Fibroblast of skin of scalp (primary cell): ENCODE results near the gene SYF2.
"Not testable (repeated sequence)": the region's sequence is repeated elsewhere in the genome, so short reads cannot be mapped to it uniquely, and the experiment has no call there.

Source experiments
- DNase-seq: peaks from one replicate; pipeline ENCODE4 v3.0.0-alpha.2; 2013

SYF2 gene

DNA sequence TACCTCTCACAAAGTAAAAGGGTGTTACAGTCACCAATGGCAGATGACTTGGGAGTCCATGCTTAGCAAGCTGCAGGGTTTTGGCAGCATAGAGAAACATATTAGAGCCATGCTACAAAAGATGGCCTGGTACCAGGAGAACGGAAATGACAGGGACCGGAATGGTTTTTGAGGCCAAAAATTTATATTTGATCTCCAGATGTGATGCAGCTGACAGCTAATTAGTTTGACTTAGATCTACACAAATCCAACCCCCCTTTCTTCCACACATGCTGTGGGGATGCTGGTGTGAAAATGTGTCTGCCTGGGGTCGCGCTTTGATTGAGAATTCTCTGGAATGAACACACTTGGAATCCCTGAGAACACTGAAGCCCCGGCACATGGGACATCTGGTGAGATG is 26.5 kb downstream of the SYF2 start:
- no peak for DNase-seq

DNA sequence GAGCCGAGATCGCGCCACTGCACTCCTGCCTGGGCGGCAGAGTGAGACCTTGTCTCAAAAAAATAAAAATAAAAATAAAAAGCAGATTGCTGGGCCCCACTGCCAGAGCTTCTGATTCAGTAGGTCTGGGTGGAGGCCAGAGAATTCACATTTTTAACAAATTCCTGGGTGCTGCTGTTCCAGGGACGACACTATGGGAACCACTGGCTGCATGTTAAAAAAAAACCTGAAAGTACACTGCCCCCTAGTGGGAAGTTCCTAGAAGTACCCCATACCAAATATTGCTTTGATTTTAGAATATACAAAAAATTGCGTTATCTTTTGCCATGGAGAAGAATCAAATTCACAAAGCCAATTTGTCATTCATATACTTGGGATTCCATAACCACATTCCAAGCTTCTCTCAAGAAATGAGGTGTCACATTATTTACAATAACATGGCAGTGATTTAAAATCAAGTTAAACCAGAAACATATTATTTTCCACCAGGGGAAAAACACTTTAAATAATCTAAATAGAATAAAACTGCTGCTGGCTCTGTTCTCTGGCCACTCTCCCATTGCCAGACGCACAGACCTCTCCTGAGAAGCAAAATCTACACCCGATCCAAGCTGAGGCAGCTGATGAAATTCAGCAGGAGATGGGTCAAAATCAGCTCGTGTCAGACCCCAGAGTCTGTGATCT is 27.4 kb downstream of the SYF2 start:
- peak; percentile 89 for DNase-seq

DNA sequence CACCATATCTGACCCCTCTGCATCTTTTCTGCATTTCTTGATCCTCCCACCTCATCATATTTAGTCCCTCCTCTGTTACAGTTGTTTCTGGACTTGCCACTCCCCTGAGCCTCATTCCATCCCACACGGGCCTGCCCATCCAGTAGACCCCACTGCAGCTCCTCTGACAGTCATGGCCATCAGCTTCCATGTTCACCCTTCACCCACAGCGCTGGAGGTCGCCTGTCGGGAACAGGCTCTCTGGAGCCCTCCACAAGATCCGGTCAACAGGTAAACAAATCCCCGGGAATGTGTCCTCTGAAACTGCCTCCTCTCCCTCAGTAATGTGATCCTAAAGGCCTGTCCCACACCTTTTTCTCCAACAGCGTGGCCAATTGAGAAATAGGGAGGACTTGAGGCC is 31.3 kb downstream of the SYF2 start:
- no peak for DNase-seq

DNA sequence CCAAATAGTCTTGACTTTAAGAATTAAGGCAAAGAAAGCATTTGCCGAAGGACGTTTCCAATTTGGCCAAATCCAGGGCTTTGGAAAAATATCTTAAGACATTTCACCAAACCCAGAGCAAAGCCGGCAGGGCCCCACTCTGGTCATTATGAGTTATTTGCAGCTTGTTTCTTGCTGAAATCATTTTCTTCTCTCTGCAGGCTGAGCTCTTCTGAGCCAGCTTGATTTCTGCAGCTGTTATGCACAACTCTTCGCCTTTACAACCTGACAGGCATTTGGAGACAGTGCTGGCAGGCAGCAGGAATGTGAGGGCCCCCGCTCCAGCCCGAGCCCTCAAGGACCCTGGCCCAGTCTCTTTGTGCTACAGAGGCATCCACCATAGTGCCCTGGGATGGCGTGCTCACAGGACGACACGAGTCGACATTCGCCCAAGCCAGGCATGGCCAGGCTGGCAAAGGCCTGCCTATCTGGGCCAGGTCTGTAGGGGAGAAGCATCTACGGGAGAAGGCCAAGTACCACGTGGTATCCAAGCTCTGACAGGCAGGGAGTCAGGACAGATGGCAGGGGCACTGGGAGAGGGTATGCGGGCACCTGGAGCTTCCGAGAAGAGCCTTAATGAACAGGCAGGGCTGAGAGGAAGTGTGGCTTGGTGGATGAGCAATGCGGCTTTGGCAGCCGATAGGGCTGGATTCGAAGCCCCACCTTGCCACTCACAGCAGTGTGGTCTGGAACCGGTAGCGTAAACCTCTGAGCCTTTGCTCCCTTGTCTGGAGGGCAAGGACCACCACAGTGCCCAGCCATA is 32.3 kb downstream of the SYF2 start:
- no peak for DNase-seq

DNA sequence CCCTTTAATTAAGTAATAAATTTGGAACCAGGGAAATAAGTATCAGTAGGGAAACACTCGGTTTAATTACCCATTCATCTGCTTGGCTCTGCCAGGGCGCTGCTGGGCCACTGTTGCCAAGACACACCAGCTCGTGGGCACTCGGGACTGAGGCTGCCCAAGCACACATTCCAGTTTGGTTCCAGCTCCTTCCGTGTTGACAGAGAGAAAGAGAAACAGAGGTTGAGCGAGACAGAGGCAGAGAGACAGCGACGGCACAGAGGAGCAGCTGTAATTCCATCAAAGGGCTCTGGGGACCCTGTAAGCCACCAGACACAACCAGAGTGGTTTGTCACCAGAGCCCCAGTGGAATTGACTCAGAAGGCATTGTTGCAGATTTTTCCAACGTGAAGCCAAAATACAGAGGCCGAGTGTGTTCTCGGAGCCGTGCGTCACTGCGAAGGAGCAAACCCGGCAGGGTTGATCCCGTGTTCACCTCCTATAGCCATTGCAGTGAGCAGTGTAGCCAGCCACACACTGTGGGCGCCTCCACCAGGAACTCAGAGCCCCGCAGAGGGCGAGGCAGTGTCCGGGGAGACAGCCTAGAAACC is 33.5 kb downstream of the SYF2 start:
- DNase-seq: peak; percentile 78

DNA sequence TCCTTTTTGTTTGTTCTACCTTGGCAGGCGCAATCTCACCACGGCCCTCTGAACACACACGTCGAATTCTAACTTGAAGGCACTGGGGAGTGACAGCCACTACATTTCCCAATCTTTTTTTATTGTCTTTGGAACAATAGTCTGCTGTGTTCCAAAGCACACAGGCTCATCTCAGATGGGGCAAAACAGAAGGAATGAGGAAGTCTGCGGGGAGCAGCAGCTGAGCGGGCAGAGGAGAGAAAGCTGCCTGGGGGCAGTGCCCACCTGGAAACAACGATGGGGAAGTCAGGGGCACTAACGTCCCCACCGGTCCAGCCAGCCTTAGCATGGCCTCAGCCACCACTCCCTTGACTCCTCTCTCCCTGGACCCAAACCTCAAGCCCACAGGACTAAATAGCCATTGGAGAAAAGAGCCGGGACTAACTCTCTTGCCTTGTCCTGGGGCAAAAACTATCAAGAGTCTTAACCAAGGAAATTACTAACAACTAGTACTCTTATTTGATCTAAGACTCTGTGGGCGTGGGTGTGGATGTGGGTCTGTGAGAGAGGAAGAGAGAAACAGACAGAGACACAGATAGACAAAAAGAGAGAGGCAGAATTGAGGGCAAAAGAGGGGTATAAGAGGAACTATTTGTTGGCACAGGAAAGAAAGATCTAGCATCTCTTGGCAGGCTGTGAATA is 34.2 kb downstream of the SYF2 start:
- no peak for DNase-seq

DNA sequence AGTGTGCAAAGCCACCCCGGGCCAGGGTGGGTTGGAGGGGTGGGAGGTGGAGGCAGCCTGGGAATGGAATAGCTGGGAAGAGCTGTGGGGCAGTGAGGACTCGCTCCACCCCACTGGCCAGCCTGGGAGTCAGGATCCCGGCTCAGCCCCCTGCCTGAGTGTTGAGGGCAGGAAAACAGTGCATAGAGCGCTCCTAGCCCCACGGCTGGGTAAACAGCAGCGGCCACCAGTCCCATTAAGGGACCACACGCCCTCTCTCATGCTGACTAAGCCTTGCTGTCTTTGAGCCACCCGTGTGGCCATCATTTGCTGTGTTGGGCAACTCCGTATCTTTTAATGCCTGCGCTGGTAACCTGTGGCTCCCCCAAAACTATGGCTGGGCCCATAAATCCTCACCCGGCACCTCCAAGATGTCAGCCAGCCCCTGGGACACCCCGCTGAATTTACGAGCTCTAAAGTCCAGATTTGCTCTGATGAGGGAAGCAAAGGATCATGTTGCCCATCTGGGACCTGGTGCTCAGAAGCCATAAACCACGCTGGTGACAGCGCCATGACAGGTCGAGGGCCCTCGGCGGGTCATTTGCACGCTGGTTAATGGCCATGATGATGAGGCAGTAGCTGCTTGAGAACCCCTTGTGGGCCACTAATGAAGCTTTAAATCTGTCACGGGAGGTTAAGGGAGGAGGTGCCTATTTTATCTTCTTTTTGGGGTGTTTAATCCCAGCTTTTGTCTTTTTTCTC is 34.9 kb downstream of the SYF2 start:
- no peak for DNase-seq

DNA sequence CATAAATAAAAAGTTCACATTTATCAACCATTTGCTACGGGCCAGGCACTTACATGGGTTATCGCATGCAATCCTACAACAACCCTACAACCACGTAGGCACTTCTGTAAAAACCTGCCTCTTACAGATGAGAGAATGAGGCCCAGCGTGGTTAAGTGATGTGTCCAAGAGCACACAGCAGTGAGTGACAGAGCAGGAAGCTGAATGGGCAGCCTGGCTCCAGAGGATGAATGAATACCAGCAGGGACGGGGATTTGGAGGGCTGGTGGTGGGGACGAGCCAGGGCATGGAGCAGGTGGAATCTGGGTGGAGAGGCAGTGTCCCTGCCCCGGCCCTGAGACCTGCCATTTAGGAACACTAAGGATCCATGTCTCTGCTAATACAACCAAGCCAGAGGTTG is 35.5 kb downstream of the SYF2 start:
- DNase-seq: no peak

DNA sequence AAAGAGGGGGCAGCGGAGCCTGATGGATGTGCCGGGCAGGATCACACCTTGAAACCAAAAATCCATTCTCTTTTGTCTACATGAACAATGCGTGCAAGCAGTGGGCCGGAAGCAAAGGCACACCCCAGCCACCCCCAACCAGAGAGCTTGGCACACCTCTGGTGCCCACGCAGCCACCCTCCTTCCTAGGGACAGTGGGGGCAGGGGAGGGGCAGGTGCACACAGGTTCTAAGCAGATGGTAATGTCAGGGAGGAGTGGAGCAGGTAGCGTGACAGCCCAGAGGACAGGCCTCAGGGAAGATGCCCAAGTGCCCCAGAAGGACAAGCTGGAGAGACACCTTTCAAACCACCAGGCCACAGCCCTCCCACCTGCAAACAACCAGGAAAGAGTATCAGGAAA is 36.5 kb downstream of the SYF2 start:
- DNase-seq: no peak

DNA sequence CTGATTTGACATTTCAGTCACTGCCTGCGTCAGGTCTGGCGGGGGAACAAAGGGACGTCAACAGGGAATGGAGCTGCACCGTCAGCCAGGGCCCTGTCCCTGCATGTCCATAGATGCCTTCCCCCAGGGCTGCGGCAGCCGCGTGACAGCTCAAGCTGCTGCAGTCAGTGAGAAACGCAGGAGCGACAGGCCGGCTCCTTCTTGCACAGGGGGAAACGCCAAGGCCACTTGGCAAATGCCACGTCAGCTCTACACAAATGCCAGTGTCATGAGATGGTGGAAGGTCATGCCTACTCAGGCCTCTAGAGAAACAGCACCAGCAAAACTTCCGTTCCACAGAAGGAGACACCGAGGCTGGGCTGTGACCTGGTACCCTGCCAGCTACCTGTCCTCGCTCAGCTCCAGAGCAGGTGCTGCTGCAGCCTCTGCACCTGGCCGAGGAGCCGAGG is 37.7 kb downstream of the SYF2 start:
- DNase-seq: no peak

DNA sequence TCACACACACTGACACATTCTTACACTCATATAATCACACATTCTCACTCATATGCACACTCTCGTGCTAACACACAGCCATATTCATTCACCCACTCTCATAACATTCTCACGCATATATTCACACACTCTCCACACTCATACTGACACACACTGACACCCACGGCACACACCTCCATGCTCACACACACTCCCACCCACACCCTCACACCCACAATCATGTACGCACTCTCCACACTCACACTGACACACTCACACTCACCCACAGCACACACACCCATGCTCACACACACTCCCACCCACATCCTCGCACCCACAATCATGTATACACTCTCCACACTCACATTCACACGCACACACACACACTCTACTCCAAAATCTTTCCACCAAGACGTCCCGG is 38.2 kb downstream of the SYF2 start:
- no peak for DNase-seq

DNA sequence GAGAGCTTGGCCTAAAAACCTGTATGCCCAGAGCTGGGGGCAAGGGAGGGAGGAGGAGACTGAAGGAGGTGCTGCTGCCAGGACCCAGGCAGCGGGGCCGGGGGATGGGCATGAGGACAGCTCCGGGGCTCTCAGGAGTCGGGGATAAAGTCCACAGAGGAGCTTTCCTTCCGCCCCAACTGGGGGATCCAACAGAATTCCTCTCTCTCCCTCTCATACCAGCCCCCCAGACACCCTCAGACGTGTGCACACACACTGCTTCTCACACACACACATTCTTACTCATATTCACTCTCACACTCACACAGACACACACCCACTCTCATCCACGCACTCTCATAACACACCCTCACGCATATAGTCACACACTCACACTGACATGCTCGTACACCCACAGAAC is 39.1 kb downstream of the SYF2 start:
- DNase-seq: no peak

DNA sequence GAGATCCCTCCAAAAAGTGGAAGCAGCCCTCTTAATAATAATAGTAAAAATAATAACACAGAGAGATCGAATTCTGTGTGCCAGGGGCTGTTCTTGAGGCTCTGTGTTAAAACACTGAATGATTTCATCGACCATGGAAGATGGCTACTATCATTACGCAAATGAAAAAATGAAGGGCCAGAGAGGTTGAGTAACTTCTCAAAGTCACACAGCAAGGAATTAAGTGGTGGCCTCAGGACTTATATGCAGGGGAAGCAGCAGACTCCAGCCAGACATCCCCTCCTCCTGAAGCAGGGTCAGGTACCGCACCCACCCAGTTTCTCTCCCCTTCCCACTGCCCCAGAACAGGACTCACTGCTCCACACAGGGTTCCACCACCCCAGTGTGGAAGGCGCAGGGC is 40.1 kb downstream of the SYF2 start:
- no peak for DNase-seq

DNA sequence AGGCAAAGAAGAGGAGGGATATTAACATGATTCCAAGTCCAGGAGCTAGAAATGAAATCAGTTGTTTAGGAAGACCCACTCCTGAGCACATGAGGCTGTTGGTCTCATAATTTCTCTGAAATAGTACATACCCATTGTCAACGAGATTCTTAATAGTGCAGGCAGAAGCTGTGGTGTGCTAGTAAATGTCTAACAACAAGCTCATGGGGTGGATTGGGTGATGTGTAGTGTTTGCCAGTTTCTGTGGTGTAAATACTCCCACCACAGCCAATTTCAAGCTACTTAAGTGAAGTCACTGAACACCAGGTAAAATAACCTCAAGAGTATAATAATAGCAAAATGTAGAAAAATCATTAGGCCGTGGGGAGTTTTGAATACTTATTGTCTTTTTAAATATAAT is 42.0 kb downstream of the SYF2 start:
- DNase-seq: no peak

DNA sequence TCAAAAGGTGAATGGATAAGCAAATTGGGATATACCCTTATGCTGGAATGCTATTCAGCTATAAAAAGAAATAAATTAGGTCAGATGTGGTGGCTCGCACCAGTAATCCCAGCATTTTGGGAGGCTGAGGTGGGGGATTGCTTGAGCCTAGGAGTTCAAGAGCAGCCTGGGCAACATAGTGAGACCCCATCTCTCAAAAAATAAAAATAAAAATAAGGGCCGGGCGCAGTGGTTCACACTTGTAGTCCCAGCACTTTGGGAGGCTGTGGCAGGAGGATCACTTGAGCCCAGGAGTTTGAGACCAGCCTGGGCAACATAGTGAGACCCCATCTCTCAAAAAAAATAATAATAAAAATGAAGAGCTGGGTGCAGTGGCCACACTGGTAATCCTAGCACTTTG is 44.4 kb downstream of the SYF2 start:
- not testable (repeated sequence) for DNase-seq

DNA sequence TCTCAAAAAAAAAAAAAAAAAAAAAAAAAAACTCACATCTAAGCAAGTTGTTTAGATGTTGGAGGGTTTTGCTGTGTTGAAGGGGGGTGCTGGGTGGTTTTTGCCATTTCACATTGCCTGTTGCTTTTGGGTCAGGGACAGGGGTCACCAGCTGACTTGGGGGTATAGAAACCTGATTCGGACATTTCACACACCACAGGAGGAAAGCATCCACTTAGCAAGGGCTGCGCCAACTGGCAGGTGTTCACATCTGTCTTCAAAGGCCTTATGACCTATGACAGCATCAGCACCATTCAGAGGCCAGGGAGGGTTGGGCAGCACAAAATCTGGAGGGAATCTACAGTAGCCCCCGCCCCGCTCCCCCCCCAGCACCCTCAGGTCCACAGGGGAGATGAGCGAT is 45.2 kb downstream of the SYF2 start:
- DNase-seq: no peak

DNA sequence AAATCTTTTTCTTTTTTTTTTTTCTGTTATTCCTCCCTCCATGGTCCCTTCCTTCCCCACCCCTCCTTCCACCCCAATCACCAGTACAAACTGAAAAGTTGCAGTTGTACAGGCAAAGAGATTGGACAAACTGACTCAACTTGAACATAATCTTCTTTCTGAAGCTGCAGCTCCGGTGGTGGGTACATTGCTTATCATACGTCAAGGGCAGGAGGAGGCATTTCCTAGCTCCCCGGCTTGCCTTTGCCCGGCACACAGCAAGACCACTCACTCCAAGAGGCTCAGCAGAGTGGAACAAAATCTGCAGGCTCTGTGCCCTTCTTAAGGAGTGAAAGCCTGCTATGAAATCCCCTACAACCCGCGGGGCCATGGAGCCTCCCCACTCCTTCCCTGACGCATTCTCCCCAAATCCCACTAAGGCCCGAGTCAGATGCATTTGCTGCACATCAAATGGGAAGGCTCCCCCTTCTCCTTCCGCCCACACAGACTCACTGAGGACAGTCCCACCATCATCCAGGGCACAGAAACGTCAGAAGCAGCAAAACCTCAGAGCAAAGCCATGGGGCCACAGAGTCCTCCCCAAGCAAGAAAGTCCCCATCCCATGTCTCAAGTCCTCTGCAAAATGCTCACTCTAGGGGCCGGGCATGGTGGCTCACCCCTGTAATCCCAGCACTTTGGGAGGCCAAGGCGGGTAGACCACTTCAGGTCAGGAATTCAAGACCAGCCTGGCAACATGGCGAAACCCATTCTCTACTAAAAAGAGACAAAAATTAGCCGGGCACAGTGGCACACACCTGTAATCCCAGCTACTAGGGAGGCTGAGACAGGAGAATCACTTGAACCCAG is 45.9 kb downstream of the SYF2 start:
- no peak for DNase-seq

DNA sequence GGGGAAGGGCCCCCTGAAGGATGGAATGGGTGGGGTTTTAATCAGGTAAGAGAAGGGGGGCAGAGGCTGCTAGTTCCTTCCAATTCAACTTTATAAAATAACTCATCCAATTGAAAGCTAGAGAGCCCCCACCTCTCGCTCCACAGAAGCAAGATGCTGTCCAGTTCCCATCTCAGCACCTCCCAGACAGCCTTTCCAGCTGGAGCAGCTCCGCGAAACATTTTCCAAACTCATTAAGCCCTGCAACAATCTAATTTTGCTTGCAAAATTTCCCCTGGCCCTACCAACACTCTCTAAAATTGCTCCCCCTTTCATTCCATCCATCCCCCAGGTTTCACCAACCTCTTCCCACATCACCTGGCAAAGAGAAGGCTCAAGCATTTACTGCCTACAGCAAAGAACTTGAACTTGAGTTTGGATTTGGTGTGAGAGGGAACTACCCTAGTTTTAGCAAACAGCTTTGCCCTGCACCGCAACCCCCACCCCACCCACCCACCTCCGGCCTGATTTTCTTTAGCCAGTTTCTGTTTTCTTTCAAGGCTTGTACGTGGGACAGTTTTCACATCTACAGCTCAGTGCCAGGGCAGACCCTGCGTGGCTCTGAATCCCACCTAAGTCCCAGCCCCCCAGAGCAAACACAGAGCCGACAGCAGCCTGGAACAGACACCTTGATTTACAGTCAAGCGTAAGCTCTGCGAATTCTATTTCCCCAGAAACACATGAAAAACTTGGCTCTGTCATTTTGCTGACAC is 46.7 kb downstream of the SYF2 start:
- no peak for DNase-seq

DNA sequence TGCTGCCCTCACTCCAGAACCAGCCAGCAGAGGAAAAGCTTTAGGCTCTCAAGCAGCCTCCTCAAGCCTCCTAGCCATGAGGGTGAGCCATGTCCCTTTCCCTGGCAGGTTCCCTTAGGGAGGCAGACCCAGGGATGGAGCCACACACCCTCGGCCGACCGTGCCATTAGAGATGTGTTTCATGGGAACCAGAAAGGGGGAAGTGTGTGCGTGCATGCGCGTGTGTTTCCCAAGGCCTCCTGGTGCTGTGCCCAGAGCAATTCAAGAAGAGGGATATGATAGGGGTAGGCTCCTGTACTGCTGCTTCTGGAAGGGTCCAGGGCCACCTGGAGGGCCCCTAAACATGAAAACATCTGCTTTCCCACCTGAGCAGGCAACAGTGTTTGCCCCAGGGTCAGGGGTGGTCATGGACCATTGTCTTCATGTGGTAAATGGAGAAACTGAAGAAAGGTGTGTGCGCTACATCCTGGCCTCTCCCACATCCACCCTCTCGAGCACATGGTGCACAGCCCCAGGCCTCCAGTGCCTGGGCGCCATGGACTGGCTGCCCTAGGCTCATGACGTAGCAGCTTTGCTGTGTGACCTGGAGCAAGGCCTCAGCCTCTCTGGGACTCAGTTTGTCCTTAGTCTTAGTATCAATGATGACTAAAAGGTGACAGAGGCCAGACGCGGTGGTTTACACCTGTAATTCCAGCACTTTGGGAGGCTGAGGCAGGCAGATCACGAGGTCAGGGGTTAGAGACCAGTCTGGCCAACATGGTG is 48.1 kb downstream of the SYF2 start:
- DNase-seq: no peak
